GM18508 (cell line): ENCODE data around the gene SMPD2.

ENCODE experiments used
- ATAC-seq: cut with Tn5 transposase; IDR thresholded peaks from one replicate; pipeline ENCODE4 v1.9.1; 2021; ENCODE audit warnings: moderate number of reproducible peaks; ENCODE audit not compliant: insufficient read depth, unreplicated experiment

SMPD2 gene, protein sequence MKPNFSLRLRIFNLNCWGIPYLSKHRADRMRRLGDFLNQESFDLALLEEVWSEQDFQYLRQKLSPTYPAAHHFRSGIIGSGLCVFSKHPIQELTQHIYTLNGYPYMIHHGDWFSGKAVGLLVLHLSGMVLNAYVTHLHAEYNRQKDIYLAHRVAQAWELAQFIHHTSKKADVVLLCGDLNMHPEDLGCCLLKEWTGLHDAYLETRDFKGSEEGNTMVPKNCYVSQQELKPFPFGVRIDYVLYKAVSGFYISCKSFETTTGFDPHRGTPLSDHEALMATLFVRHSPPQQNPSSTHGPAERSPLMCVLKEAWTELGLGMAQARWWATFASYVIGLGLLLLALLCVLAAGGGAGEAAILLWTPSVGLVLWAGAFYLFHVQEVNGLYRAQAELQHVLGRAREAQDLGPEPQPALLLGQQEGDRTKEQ

DNA sequence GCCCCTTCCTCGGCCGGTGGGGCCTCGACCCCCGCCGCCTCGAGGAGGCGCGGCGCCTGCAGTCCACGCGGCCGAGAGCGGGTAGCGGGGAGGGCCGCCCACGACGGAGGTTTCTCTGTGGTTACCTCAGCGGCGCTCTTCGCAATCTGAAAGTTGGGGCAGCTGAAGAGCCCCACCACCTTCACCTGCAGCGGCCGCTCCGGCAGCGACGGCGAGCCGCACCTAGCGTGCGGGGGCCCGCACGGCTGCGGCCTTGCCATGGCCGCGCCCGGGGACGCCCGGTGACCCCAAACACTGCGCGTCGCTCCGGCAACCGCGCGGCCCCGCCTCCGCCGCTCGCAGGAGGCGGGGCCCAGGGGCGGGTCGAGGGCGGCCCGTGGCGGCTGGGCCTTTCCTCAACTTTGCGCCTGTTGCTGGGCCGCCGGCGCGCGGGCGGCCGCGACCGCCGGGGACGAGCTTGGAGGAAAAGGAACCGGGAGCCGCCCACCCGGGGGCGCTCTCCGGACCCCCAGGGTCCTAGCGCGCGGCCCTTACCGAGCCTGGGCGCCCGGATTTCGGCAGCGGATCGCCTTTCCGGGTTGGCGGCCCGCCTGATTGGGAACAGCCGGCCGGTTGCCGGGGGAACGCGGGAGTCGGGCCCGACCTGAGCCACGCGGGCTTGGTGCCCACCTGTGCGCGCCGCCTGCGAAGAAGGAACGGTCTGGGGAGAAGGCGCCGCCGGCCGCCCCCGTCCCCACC, at the start of gene SMPD2, which contains the start of gene PPIL6:
Gene SMPD2 (plus strand): TSS at position 394 of the 738 bp plus-strand sequence. CDS start 398 bp downstream, outside the sequence.
Gene PPIL6 (minus strand): TSS at position 298 of the 738 bp plus-strand sequence. CDS start 38 bp downstream, at position 260.
- peak; percentile 41 for ATAC-seq

GRCh38 chr6:109393157-109393885, 47.2 kb upstream of the SMPD2 start:
- ATAC-seq: no peak

GRCh38 chr6:109393886-109394281, 46.6 kb upstream of the SMPD2 start:
- no peak for ATAC-seq

DNA sequence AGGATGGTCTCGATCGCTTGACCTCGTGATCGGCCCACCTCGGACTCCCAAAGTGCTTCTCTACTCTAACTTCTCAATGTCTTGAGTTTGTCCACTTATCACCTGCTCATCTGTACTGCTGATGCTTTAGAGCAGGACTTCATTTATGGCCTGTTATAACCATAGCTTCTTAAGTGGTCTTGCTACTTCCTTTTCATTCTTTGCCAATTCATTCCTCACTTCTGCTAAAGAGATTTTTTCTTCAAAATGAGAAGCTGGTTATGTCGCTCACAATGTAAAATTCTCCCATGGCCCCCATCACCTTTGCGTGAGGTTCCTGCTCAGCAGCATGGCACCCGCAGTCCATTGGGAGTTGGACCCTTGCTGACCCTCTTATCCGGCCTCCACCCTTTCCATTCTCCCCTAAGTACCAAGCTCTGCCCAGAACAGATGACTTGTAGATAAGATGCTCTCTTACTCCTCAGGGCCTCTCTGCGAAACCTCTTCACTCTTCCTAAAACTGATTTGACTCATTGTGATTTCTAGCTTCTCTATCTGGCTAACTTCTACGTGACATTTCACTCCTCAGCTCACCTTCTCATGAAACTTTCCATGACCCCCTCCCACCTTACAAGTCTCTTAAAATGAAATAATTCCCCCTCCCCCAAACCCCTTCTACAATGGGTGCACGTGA, 44.3 kb upstream of the SMPD2 start:
- ATAC-seq: no peak

DNA sequence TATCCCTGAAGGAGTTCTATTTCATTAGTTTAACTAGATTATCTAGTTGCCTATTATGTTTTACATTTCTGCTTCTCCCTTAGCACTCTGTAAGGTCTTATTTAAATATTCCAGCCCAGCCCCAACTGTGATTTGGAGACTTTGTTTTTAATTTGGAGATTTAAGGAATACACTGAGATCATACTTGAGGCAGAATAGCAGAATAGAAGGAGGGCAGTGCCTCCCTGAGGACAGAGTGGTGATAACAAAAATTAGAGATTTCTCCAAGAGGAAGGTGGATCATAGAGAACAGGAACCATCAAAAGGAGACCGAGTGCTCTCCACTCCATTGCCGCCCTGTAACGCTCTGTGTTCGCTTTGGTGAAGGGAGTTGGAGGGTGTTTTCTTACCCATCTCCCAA, 43.5 kb upstream of the SMPD2 start:
- ATAC-seq: no peak

DNA sequence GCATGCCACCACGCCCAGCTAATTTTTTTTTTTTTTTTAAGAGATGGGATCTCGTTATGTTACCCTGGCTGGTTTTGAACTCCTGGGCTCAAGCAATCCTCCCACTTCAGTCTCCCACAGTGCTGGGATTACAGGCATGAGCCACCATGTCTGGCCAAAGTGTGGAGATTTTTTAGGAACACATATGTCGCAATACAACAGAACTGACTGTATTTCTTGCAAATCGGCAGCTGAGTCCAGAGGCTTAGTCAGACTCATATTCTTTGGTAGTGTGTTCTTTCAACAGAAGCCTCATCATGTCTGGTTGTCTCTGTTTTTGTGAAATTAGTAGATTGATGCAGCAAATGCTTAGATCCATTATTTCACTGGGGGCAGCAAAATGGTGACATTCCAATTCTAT, 34.3 kb upstream of the SMPD2 start:
- no peak for ATAC-seq

DNA sequence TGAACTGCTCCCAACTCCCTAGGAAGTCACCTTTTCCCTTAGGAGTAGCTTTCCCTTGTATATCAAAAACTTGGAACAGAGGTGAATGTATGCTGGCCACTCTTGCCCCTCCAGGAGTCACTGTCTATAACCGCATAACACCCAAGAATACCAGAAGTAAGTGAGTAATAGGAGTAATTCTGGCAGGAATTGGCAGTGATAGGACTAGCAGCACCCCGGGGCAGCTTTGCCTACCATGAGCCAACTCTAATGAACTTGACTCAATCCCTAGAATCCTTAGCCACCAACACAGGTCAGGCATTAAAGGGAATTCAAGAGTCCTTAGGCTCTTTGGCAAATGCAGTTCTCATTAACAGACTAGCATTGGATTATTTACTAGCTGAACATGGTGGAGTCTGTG, 29.5 kb upstream of the SMPD2 start:
- ATAC-seq: no peak

- ATAC-seq: no peak
Measured at GRCh38 chr6:109417646-109418045, 22.9 kb upstream of the SMPD2 start.

DNA sequence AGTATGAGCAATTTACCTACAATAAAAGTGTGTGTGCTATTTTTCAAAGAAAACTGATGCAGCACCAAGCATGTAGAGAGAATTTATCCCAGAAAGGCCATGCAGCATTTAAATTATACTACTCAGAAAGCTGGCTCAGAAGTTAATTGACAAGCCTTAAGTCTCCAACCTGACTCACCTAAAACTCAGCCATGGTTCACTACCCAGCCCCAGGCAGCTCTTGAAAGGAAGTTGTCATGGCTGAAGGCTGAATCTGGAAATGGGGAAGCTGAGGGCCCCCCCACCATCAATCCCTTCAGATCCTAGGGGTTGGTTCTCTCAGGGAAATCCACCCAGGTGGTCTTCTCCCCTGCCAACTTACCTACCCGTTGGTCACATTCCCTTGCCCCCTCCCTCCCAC, 19.8 kb upstream of the SMPD2 start:
- no peak for ATAC-seq

- no peak for ATAC-seq
Measured at GRCh38 chr6:109421184-109421583, 19.3 kb upstream of the SMPD2 start.

- no peak for ATAC-seq
Measured at GRCh38 chr6:109424946-109425345, 15.6 kb upstream of the SMPD2 start.

GRCh38 chr6:109428889-109429477, 11.5 kb upstream of the SMPD2 start:
- ATAC-seq: no peak

DNA sequence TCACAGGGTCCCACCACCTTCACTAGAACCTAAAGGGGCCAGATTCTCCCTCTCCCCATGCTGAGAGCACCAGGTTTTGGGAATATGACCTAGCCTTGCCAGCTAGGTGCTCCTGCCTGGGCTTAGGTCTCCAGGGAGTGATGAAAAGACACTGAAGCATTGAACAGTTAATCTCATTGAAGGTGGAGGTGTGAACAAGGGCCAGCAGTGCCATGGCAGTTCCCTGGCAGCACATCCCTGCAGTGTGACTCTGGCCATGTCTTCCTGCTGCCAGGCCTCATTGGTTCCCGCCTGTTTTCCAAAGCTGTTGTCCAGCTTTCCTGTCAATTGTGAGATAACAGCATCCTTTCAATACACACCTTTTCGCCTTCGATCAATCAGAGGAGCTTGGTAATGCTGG, 11.0 kb upstream of the SMPD2 start:
- no peak for ATAC-seq

GRCh38 chr6:109434456-109434855, 6.1 kb upstream of the SMPD2 start:
- ATAC-seq: no peak

DNA sequence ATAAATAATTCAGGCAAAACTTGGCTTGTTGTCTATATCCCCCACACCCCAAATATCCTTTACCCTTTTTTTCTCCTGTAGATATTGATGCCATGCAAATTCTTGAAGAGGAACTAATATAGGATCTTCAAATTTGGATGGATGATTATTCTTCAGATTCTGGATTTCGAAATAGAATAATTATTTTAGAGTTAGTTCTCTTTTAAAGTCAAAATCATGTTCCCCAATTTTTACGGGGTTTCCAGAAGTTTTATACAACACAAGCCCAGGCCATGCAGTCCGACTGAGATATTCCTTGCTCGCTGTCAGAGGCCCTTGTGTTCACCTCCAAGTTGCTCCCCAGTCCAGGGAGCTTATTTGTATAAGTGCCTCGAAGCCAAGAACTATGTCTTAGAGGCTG, 4.5 kb upstream of the SMPD2 start:
- no peak for ATAC-seq

DNA sequence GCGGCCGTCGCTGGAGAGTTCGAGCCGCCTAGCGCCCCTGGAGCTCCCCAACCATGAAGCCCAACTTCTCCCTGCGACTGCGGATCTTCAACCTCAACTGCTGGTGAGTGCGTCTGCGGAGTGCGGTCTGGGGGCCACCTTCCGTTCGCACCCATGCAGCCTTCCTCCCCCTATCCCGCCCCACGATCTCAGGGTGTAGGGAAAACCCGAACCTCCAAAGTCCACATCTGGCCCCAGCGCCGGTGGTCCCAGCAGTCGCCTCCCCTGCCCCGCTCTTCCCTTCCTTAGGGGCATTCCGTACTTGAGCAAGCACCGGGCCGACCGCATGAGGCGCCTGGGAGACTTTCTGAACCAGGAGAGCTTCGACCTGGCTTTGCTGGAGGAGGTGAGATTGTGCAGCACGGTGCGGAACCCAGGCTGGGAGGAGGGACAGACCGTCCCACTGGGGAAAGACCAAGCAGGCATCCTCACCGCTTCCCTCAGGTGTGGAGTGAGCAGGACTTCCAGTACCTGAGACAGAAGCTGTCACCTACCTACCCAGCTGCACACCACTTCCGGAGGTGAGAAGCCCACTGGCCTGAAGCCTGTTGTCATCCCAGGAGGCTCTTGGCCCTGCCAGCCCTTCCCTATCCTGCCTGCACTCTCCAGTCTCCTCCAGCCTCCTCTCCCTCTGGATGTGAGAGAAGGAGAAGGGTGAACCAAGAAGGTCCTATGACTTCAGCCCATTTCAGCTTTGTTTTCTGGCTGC, 719 bp downstream of the SMPD2 start:
- ATAC-seq: no peak

GRCh38 chr6:109442393-109442924, 1.9 kb downstream of the SMPD2 start:
- ATAC-seq: no peak

DNA sequence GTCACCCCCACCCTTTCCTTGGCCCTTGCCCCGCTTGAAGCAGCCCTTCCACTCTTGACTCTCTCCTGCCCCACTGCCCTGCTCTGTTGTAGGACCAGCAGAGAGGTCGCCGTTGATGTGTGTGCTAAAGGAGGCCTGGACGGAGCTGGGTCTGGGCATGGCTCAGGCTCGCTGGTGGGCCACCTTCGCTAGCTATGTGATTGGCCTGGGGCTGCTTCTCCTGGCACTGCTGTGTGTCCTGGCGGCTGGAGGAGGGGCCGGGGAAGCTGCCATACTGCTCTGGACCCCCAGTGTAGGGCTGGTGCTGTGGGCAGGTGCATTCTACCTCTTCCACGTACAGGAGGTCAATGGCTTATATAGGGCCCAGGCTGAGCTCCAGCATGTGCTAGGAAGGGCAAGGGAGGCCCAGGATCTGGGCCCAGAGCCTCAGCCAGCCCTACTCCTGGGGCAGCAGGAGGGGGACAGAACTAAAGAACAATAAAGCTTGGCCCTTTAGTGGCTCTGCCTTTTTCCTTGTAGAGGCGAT, 3.0 kb downstream of the SMPD2 start:
- ATAC-seq: no peak

DNA sequence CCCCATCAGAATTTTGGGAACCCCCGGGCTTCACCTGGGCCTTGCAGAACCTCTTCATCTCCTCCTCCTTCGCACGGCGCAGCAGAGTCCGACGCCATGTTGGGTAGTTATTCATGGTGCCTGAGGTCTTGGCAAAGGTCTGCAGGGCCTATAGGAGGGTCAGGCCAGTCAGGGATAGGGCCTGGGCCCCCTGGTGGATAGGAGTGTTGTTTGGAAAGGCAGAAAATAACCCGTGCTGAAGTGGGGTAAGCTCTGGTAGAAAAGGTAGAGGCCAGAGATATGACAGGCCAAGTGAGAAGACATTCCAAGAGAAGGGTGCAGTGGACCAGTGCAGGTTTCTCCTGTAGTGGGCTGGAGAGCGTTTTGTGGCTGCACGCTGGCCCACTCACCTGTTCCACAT, 4.9 kb downstream of the SMPD2 start:
- ATAC-seq: no peak
